ENCODE results near the gene FYN. TPM values are rescaled to one million over a fixed set of nuclear protein-coding genes. Genes with fewer than 3 reads are reported as not detected.

The FYN gene
- total and polyA plus RNA-seq, 2 of the 13 experiments (the other 11 are each of a cell fraction or from before 2014, with no cell fraction given) = 15.5 to 24.6 TPM

GRCh38 chr6:111631903-111632460 is 241.3 kb downstream of the FYN start:
- H4K20me1 ChIP-seq (ENCODE audit: insufficient read depth, low read length) = no peaks in the 10 kb centered on the region
- WGBS (ENCODE audit: low lambda C conversion rate) = 77% methylated on average over 8 of the region's 8 CpGs
- no peak overlapping the region for H3K4me3 ChIP-seq (replicated peaks in 1 of 3; ENCODE audit: insufficient read depth in 1 of 3, low read depth in 2 of 3, low read length in 3 of 3)
- CTCF ChIA-PET (ENCODE audit: low intra/inter-chr PET ratio, low total read pairs) = no interaction called here
- no peak overlapping the region for H3K4me2 ChIP-seq (ENCODE audit: low read depth, low read length)
- in situ Hi-C loops (cut with HindIII; ENCODE audit: extremely low pct_ligation_motif_present, low pct_unique_long_range_greater_than_20kb) (loop anchor here (25.0 kb wide), 2 partner anchors 270 to 570 kb away; no protein-coding TSS in a partner anchor), intact Hi-C loops (cut with micrococcal nuclease; ENCODE audit: unreplicated experiment) (no loop called here)
- no peak overlapping the region for H3K9ac ChIP-seq (ENCODE audit: insufficient read depth, low read depth, low read length)
- no peaks in the 10 kb centered on the region for H3K4me1 ChIP-seq (ENCODE audit: insufficient read depth, low read length)
- H2AFZ ChIP-seq (ENCODE audit: low read length) = no peak overlapping the region
- TF ChIP-seq ZNF616 (CRISPR knock-in tag; IDR thresholded peaks at IDR 0.05; ENCODE audit: low read depth) (no peak), CC2D1A (CRISPR knock-in tag; IDR thresholded peaks at IDR 0.05) (no peak), ZNF546 (CRISPR knock-in tag; conservative IDR thresholded peaks at IDR 0.05) (no peak), FOXK2 (IDR thresholded peaks at IDR 0.05) (no peak), XBP1 (CRISPR knock-in tag; IDR thresholded peaks at IDR 0.05) (no peak)
- H3K27ac ChIP-seq (ENCODE audit: extremely low read length, insufficient read depth, low read length) = no peak overlapping the region
- POLR2A ChIA-PET = no interaction called here
- no peak for DNase-seq (ENCODE audit: low spot score)
- ATAC-seq = peak; percentile 56
- no peaks in the 10 kb centered on the region for H3K79me2 ChIP-seq (ENCODE audit: insufficient read depth, low read length)
- no peaks in the 10 kb centered on the region for H3K9me3 ChIP-seq (ENCODE audit: low read length)
- no peaks in the 10 kb centered on the region for H3K36me3 ChIP-seq (replicated peaks in 1 of 2; ENCODE audit: control insufficient read depth in 1 of 2, insufficient read depth in 2 of 2, low read length in 2 of 2)
- no TSS peak for BruUV-seq (replicated peaks)
- FAIRE-seq = no peak
- peaks cover 0 to 4% of the 10 kb centered on the region in 2 experiments; a peak in 1 of 5 replicates for H3K27me3 ChIP-seq (ENCODE audit: control insufficient read depth in 1 of 2, insufficient read depth in 2 of 2, low read length in 2 of 2)

- Histone ChIP-seq H4K20me1 (ENCODE audit: insufficient read depth, low read length) (no peaks in the 10 kb centered on the region), H3K4me3 (replicated peaks in 1 of 3; ENCODE audit: insufficient read depth in 1 of 3, low read depth in 2 of 3, low read length in 3 of 3) (no peak overlapping the region), H3K36me3 (replicated peaks in 1 of 2; ENCODE audit: control insufficient read depth in 1 of 2, insufficient read depth in 2 of 2, low read length in 2 of 2) (no peaks in the 10 kb centered on the region), H3K4me2 (ENCODE audit: low read depth, low read length) (no peak overlapping the region), H3K27me3 (ENCODE audit: control insufficient read depth in 1 of 2, insufficient read depth in 2 of 2, low read length in 2 of 2) (peaks cover 0 to 4% of the 10 kb centered on the region in 2 experiments; a peak in 1 of 5 replicates), H3K9me3 (ENCODE audit: low read length) (no peaks in the 10 kb centered on the region), H3K79me2 (ENCODE audit: insufficient read depth, low read length) (no peaks in the 10 kb centered on the region), H2AFZ (ENCODE audit: low read length) (no peak overlapping the region), H3K4me1 (ENCODE audit: insufficient read depth, low read length) (no peaks in the 10 kb centered on the region), H3K27ac (ENCODE audit: extremely low read length, insufficient read depth, low read length) (no peak overlapping the region), H3K9ac (ENCODE audit: insufficient read depth, low read depth, low read length) (no peak overlapping the region)
- intact Hi-C loops (cut with micrococcal nuclease; ENCODE audit: unreplicated experiment) (no loop called here), in situ Hi-C loops (cut with HindIII; ENCODE audit: extremely low pct_ligation_motif_present, low pct_unique_long_range_greater_than_20kb) (loop anchor here (25.0 kb wide), 2 partner anchors 269 to 569 kb away; no protein-coding TSS in a partner anchor)
- FAIRE-seq (no peak), ATAC-seq (no peak), DNase-seq (ENCODE audit: low spot score) (no peak)
- ChIA-PET POLR2A (no interaction called here), CTCF (ENCODE audit: low intra/inter-chr PET ratio, low total read pairs) (no interaction called here)
- TF ChIP-seq NONO (IDR thresholded peaks at IDR 0.05) = no peak
- TF ChIP-seq NONO (CRISPR knock-in tag; conservative IDR thresholded peaks at IDR 0.05) = no peak
- no peak for TF ChIP-seq ZNF839 (CRISPR knock-in tag; IDR thresholded peaks at IDR 0.05; ENCODE audit: borderline replicate concordance)
- no peak for TF ChIP-seq ZNF709 (CRISPR knock-in tag; IDR thresholded peaks at IDR 0.05)
- TF ChIP-seq ZNF660 (CRISPR knock-in tag; IDR thresholded peaks at IDR 0.05; ENCODE audit: borderline replicate concordance, low read depth) = no peak
- no peak for TF ChIP-seq ZNF597 (CRISPR knock-in tag; IDR thresholded peaks at IDR 0.05)
- TF ChIP-seq ZFX (CRISPR knock-in tag; IDR thresholded peaks at IDR 0.05; ENCODE audit: low read depth) = no peak
- TF ChIP-seq KDM2A (CRISPR knock-in tag; IDR thresholded peaks at IDR 0.05; ENCODE audit: borderline replicate concordance, low read depth) = no peak
- no peak for TF ChIP-seq KAT7 (CRISPR knock-in tag; IDR thresholded peaks at IDR 0.05; ENCODE audit: borderline replicate concordance)
- TF ChIP-seq ZNF10 (CRISPR knock-in tag; IDR thresholded peaks at IDR 0.05; ENCODE audit: borderline replicate concordance, low read depth) = no peak
- 38% methylated on average over 6 of the region's 6 CpGs for WGBS (ENCODE audit: low lambda C conversion rate)
- BruUV-seq (replicated peaks) = no TSS peak
Observed at GRCh38 chr6:111631018-111631417, 242.2 kb downstream of the FYN start.

Measured in HepG2 (cell line).